H1 (cell line): ENCODE results near the gene IGFALS. TPM values are rescaled to one million over a fixed set of nuclear protein-coding genes. Genes with fewer than 3 reads are reported as not detected.

ENCODE experiments used
- RBBP5 ChIP-seq: IDR thresholded peaks from 2 replicates; pipeline ENCODE4 v1.7.1; 2012; ENCODE audit warnings: low read depth, mild to moderate bottlenecking, inconsistent platforms, low read length, moderate library complexity, borderline replicate concordance
- TBP ChIP-seq: IDR thresholded peaks from 2 replicates; pipeline ENCODE4 v1.6.1; 2011; ENCODE audit warnings: low read depth, low read length, improper control_type of control experiment
- polyA plus RNA-seq, 7 experiments: library from polyadenylated mRNA; depleted of rRNA in 3 of 7; stranded (reverse) in 5 of 7; unstranded in 2 of 7; fragments of >200 nt in 5 of 7; fragments of 200-250 nt in 2 of 7; gene quantifications; 1 replicate in 5 of 7; 2 replicates in 1 of 7; 4 replicates in 1 of 7; pipeline versions ENCODE4 v1.2.1 to v1.2.3, GENCODE V29; 2011 to 2013; ENCODE audit warnings: missing spikeins in 2 of 7, mixed read lengths in 2 of 7
- total RNA-seq: library from RNA; stranded (reverse); fragmentation: NEBNext Ultra II Directional; extraction: Animal tissue kit (Norgen Biotek cat#: 25700); gene quantifications from 2 replicates; pipeline ENCODE4 v1.2.1, GENCODE V29; 2021

IGFALS gene
- total and polyA plus RNA-seq, 2 of the 8 experiments (the other 6 are each of a cell fraction or from before 2014, with no cell fraction given) = not detected

- TF ChIP-seq TBP (no peak), RBBP5 (no peak)
Observed at GRCh38 chr16:1761751-1762150, 31.8 kb downstream of the IGFALS start (continued).
